NCI-H1417 (cell line): ENCODE measurements around the gene FAF1.
"Not testable (repeated sequence)": the region's sequence is repeated elsewhere in the genome, so short reads cannot be mapped to it uniquely, and the experiment has no call there.

ENCODE experiments used
- DNase-seq, 3 experiments: peaks; one replicate each; lab custom pipeline; 2025; lab: John Stamatoyannopoulos, UW

FAF1 gene

DNA sequence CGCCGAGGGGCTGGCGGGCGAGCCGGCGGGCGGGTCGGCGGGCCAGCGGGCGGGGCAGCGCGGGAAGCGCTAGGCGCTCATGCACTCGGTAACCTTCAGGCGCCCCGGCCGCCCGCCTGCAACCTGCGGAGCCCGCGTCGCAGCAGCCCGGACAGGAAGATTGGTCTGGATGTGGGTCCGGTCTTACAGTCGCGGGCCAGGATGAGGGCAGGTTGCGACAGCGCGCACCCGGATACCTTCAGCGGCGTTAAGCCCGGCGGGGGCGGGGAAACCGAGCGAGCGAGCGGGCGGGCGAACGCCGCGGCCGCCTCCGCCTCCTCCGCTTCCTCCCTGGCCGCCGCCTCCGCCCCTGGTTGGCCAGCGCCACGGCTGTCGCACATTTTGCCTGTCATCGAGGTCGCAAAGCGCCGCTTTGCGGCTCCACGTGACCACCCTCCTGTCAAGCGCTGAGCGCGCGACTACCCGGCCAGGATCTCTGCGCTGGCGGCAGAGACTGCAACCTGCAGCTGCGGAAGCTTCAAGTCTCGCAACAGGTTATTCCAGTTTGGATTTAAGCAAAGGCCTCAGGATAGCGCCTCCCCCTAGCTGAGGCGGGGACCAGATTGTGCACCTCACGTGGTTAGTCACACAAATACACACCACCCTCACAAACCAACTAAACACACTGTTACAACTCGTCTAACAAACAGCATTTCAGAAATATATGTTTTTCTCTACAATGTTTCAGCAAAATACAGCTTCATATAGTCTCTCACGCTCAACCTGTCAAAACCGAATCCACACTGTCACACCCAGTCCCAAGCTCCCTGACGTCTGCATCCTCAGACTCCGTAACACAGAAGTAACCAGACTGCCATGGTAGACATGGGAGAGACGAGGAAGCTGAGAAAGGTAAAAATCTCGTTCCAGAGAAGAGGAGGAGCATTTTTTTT is at the start of gene FAF1:
FAF1 (minus strand) TSS at position 355 of the 932 bp plus-strand sequence. CDS start 456 bp downstream, outside the sequence.
- DNase-seq: peak; percentile 97 to 98 (median 97)

DNA sequence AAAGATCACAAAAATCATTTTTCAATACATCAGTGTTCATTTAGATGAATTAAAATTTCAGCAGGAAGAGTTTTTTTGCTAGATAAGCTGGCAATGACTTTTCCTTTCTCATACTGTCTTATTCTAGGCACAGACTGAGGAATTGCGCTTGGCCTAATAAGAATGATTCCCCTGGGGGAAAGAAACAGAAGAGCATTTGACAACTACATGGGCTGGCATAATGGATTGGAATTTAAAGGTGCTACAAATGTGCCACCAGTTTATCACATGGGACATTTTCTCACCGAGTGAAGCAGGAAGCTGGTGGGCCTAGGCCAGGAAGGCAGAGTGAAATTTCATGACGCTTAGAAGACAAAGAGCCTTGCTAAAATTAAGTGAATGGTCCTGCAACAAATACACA is 49.3 kb upstream of the FAF1 start:
- DNase-seq: no peak

DNA sequence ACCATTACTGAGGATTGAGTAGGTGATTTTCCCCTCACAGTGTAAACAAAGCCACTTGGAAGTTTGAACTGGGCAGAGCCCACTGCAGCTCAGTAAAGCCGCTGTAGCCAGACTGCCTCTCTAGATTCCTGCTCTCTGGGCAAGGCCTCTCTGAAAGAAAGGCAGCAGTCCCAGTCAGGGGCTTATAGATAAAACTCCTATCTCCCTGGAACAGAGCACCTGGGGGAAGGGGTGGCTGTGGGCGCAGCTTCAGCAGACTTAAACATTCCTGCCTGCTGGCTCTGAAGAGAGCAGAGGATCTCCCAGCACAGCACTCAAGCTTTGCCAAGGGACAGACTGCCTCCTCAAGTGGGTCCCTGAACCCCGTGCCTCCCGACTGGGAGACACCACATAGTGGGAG is 45.5 kb upstream of the FAF1 start:
- not testable (repeated sequence) for DNase-seq

DNA sequence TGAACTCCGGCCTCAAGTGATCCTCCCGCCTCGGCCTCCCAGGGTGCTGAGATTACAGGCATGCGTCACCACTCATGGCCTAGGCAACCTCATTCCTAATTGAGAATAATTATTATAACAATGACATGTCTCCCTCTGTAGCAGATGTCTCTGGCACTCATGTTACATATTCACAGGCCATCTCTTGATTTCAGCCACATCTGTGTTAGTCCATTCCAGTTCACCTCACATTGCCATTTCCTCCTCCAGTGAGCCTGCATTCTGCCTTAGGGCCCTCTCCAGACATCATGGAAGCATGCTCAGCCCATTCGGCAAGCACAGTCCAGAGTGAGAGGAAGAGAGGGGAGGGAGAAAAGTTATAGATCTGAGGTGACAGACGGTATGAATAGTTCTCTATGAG is 42.4 kb upstream of the FAF1 start:
- DNase-seq: peak in 2 of 3 experiments; percentile 47 to 49

DNA sequence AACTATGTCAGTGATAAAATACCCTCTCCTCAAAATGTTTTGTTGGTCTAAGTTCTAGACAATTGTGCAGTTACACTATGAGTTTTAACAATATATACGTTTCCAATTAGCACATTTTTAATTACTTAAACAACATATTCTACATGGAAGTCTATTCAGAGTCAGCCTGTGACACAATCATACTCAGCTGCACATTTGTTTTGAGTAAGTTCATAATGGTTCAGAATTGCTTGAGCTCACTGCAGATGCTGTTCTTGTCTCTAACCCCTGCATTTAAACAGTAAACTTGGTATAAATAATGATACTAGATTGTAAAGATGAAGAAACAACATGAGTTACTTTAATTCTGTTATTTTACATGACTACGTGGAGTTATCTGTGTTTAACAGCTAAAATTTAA is 40.6 kb upstream of the FAF1 start:
- no peak for DNase-seq

DNA sequence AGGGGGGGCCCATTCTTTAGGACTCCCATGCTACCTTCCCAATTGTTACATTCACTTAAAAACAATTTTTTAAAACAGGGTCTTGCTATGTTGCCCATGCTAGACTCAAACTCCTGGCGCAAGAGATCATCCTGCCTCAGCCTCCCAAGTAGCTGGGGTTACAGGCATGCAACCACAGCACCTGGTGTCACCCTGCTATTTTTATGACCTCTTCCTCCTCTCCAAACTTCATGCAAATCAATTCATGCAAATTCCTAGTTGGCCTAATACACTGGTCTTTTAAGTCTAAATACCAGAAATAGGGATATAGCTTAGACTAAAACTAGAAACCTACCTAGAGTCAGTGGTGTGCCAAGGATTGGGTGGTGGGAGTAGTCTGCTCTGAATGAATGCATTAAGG is 40.1 kb upstream of the FAF1 start:
- no peak for DNase-seq

DNA sequence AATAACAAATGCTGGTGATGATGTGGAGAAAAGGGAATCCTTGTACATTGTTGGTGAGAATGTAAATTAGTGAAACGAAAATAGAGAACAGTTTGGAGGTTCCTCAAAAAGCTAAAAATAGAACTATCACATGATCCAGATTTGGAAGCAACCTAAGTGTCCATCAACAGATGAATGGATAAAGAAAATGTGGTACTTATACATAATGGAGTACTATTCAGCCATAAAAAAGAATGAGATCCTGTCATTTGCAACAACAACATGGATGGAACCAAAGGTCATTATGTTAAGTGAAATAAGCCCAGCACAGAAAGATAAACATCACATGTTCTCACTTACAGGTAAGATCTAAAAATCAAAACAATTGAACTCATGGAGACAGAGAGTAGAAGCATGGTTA is 39.3 kb upstream of the FAF1 start:
- DNase-seq: not testable (repeated sequence)

DNA sequence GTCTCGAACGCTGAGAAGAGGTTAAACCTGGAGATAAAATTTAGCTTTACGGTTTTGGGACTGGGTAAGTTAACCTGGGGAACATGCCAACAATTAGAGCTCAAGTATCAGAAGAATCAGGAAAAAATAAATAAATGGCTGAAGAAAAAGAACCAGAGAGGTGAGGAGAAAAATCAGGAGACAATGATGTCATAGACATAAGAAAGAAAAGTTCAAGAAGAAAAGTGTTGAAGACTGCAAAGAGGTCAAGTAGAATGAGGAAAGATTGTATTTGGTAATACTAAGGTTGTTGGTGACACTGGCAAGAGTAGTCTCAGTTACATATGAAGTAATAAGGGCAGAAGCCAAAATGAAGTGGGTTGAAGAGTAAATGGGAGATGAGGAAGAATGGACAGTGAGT is 36.0 kb upstream of the FAF1 start:
- no peak for DNase-seq

DNA sequence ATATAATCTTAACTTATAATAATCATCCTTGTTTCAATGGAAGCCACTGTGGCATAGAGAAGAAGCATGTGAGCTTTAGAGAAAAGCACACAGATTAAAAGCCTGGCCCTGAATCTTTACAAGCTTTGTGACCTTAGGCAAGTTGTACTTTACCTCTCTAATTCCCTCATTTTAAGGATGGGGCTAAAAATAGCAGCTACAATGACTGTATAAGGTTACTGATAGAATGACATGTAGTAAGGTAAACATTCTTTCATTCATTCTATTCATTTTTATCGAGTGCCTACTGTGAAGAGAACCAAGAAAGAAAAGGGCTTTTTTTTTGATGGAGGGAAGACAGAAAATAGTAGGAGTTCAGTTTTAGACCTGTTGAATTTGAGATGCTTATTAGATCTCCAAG is 35.6 kb upstream of the FAF1 start:
- DNase-seq: peak; percentile 8 to 60 (median 26)

DNA sequence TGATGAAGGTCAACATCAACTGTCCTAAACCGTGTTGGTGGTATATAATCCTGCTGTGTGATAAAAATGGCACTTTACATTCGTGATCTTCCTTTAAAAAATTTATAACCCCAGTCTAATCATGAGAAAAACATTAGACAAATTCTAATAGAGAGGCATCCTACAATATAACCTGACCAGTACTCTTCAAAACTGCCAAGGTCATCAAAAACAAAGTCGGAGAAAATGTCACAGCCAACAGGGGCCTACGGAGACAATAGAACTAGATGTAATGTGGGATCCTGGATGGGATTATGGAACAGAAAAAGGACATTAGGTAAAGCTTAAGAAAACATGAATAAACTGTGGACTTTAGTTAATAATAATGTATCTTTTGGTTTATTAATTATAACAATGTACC is 34.9 kb upstream of the FAF1 start:
- DNase-seq: no peak

DNA sequence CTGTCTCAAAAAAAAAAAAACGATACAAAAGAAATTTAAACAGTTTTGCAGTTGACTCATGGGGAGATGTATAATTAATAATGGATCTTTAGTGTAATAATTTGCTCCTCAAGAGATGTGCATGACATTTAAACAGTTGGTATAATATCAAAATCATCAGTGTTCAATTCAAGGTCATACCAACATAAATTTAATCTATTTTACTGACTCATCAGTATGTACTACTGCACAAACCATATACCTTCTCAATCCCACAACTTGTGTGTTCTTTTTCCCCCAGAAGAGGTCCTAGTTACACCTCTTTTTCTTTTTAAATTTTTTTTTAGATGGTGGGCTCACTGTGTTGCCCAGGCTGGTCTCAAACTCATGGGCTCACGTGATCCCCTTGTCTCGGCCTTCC is 33.6 kb upstream of the FAF1 start:
- no peak for DNase-seq

DNA sequence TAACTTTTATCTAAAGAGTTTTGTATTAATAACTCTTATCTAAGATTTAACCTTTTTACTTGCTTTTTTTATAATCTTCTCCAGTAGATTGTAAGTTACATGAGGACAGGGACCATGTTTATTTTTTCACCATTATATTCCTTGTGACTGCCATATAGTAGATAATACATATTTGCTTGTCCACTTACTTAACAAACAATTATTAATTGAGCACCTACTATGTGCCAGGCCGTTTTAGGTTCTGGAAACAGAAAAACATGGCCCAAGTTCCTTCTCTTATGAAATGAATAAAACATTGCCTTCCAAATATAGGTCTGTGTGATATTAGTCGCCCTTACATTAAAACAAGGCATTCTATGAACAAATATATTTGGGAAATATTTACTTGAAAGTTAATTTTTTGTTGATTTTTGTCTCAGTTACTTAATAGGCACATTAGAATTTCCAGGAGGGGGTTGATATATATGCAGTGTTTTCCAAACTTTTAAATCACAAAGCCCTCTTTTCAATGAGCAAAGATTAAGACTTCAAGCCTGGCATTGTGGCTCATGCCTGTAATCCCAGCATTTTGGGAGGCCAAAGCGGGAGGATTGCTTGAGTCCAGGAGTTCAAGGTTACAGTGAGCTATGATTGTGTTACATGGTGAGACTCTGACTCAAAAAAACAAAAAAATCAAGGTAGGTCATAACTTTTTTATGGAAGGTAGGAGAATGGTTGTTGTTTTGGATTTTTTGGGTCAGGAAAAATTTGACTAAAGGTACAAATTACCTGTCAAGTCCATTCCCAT is 32.7 kb upstream of the FAF1 start:
- no peak for DNase-seq

DNA sequence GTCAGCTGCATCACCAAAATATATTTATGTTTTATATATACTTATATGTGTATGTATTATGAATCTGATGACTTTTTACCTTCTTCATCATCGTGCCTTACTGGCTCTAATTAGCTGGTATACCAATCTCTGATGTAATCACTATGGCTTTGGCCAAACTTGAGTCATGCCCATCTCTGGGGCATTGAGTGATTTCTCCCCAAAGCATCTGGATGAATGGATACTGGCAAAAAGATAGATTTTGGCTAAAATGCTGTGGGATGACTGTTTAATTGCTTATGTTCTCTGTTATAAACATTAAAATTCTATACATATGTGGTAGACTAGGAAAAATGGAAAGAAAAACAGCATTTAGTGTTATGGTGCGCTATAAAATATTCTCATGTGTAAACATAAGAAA is 29.6 kb upstream of the FAF1 start:
- no peak for DNase-seq

DNA sequence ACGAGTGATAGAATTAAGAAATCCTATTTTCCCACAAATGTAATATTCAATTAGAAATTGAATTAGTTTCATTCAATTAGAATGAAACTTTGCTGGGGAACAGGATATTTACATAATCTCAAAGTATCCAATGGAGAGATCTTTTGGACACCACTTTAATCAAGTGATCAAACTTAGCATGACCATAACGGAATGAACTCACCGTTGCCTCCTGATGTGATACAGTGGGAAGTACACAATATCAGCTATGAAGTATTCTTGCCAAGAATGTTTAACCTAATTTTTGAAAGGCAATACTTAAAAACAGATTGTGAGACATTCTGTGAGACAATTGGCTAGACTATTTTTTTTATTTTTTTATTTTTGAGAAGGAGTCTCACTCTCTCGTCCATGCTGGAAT is 26.6 kb upstream of the FAF1 start:
- DNase-seq: no peak

DNA sequence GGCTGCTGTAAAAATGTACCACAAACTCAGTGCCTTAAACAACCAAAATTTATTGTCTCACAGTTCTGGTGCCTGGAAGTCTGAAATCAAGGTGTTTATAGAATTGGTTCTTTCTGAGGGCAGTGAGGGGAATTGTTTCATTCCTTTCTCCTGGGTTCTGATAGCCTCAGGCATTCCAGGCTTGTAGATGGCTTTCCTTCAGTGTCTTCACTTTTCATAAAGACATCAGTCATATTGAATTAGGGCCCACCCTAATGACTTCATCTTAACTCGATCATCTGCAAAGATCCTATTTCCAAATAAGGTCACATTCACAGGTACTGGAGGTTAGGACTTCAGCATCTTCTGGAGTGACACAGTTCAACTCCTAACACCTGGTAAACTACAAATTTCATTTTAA is 25.0 kb upstream of the FAF1 start:
- peak in 2 of 3 experiments; percentile 21 to 54 for DNase-seq

DNA sequence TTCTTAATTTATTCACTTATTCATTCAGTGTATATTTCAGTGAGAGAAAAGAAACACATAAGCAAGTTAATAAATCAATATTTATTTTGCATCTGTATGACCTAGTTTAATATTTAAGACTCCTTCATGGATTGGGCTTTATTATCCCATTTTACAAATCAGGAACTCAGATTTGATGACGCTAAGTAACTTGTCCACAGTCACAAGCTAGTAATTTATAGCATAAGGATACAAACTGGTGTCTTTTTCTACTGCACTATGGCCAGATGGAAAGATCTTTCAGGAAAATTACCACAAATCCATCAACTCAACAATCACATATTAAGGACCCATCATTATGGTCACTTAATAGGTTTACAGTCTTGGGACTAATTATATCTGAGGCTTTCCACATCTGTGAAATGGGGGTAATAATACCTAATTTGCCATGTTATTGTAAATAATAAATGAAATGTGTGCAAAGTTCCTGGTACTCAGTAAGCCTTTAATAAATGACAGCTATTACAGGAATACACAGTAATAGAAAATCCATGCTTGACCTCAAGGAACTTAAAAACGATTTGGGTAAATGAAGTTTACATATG is 23.2 kb upstream of the FAF1 start:
- peak; percentile 48 to 98 (median 71) for DNase-seq

DNA sequence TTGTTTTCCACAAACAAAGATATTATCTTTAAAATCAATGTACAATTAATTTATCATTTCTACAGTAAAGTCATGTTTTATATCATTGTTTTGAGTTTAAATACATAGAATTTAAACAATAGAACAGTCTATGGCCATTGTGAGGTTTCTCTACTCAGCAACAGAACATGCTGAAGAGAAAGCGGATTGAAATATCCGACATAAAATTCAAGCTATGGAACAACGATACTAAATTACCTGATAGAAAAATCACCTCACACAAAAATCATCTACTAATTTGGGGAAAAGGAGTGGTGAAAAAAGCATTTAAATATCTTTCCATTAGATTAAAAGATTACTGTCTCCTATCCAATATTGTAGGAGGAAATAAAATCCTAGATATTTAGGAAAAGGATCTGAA is 22.5 kb upstream of the FAF1 start:
- peak in 2 of 3 experiments; percentile 43 to 83 for DNase-seq

DNA sequence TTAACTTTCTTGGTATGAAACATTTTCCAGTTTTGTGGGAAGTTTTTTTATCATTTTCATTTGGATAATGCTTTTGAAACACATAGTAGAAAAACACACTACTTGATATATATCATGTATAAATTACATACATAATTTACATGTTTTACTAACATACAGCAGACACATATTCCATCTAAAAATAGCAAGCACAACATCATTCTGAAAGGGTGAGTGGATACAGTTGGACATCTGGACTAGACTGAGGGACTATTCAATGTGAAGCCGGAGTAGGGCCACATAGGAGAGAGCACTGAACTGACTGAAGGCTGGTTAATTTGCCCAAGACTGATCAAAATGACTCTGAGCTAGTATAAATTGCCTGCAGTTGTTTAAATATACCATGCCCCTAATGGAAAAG is 21.7 kb upstream of the FAF1 start:
- DNase-seq: peak; percentile 41 to 92 (median 60)

DNA sequence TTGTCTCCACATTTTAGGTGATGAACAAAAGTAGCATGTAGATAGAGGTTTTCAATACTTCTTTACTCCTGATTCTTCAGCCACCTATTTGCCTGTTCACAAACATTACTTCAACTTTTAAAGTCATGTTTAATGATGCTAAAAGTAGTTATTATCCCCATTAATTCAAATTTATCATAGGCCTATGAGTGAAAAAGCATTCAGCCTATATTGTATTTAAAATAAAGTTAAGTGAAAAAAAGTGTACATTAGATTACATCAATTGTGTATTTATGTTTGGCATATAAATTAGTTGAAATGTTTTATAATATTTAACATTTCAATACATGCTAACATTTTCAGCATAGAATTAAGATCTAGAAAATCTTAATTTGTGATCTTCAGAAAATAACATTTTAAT is 20.4 kb upstream of the FAF1 start:
- peak in 2 of 3 experiments; percentile 37 to 71 for DNase-seq

DNA sequence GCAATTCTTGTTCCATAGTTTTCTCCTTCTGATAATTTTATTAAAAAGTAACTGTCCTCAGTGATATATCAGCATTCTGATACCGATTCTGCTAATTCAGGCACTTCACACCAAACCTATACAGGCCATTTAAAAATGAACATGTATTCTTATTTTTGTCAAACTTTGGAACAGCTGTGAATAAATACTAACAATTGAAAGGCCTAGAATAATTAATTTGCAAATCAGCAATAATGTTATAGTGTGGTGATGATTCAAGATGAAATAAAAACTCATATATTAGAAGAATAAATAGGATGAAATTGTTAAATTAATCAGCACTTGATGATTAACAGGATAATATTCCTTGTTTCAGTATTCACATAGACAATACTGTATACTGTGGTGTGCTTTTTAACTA is 19.9 kb upstream of the FAF1 start:
- DNase-seq: peak in 2 of 3 experiments; percentile 45 to 71

DNA sequence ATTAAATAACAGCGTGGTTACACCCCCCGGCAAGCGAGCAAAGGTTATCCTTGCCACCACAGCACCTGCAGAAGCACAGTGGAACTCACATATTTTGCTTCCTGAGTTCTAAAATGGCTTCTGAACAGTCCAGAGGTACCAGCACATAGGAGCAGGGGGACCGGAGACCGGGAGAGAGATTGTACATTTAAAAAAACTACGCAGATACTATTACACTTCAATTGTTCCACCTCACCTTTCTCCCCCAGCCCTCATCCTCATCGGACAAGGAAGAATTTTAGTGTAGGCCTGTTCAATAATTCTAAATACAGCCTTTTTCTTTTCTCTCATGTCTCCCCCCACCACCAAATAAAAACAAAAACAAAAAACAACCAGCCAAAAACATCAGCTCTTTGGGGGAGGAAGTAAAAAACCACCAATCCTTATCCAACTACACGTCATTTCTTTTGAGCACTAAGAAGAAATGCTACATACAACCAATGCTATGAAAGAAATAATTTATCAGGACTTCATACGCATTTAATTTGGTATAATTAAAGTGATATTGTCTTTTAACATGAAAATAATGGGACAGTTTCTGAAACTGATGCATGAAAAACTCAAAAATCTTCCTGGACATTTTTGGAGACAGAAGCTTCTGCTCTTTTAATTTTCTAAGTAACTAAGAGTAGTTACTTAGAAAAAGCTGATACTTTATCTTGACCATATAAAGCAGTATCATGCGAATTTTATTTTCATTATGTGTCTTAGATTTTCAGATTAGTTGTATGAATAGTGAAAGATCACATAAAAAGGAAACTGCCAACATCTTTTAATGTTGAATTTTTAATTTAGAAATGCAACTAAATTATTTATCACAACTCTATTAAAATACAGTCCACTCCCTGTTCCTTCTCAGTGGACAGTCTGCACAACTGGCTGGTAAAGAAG is 19.1 kb upstream of the FAF1 start:
- peak; percentile 63 to 89 (median 79) for DNase-seq
